Lung microvascular endothelial cell (primary cell): ENCODE data around the gene LMAN2L. TPM values are rescaled to one million over a fixed set of nuclear protein-coding genes. Genes with fewer than 3 reads are reported as not detected.

Experiments
- DNase-seq, 2 donors: peaks; one replicate each; pipeline versions ENCODE4 v3.0.0 to v3.0.0-alpha.2; 2010; ENCODE audit warnings: low read depth in 2 of 2
- total RNA-seq: library from RNA; depleted of rRNA; stranded (reverse); fragments of >200 nt; gene quantifications from 2 replicates; pipeline ENCODE4 v1.2.1, GENCODE V29; 2014

LMAN2L gene
- 12.4 and 22.2 TPM in 2 replicates for total RNA-seq

GRCh38 chr2:96739633-96740428 is at the start of gene LMAN2L:
LMAN2L (minus strand) TSS chr2:96740064; CDS start chr2:96740040, 24 bp downstream.
- DNase-seq = peak; percentile 97

- no peak for DNase-seq
Observed at GRCh38 chr2:96789245-96789617, 49.4 kb upstream of the LMAN2L start.

- peak in 1 of 2 donors; percentile 26 for DNase-seq
Observed at GRCh38 chr2:96788442-96789244, 48.8 kb upstream of the LMAN2L start.

GRCh38 chr2:96787411-96787810 is 47.5 kb upstream of the LMAN2L start:
- DNase-seq = no peak

- no peak for DNase-seq
Observed at GRCh38 chr2:96783388-96783787, 43.5 kb upstream of the LMAN2L start.

GRCh38 chr2:96775160-96775559 is 35.3 kb upstream of the LMAN2L start:
- no peak for DNase-seq

GRCh38 chr2:96773922-96774321 is 34.1 kb upstream of the LMAN2L start:
- no peak for DNase-seq

GRCh38 chr2:96772903-96773671 is 33.2 kb upstream of the LMAN2L start:
- DNase-seq = no peak

GRCh38 chr2:96771796-96772618 is 32.1 kb upstream of the LMAN2L start:
- DNase-seq = no peak

GRCh38 chr2:96770442-96771202 is 30.8 kb upstream of the LMAN2L start:
- no peak for DNase-seq

GRCh38 chr2:96769814-96770213 is 29.9 kb upstream of the LMAN2L start:
- no peak for DNase-seq

GRCh38 chr2:96768083-96768561 is 28.3 kb upstream of the LMAN2L start:
- DNase-seq = no peak

- DNase-seq = no peak
Observed at GRCh38 chr2:96767135-96767871, 27.4 kb upstream of the LMAN2L start.

GRCh38 chr2:96764253-96764637 is 24.4 kb upstream of the LMAN2L start:
- DNase-seq = no peak

GRCh38 chr2:96763511-96764252 is 23.8 kb upstream of the LMAN2L start:
- no peak for DNase-seq

GRCh38 chr2:96762529-96763311 is 22.9 kb upstream of the LMAN2L start:
- no peak for DNase-seq

- peak in 1 of 2 donors; percentile 34 for DNase-seq
Observed at GRCh38 chr2:96760986-96761832, 21.3 kb upstream of the LMAN2L start.
